HCT116 (cell line): Measurements from ENCODE around the gene LAD1. TPM values are rescaled to one million over a fixed set of nuclear protein-coding genes. Genes with fewer than 3 reads are reported as not detected.

Experiments used
- ATAC-seq: fragments of 200-7000 bp; cut with Tn5 transposase; 2 replicates; pipeline ENCODE4 v1.9.1; 2020; ENCODE audit warnings: mild to moderate bottlenecking, moderate library complexity
- BruUV-seq: library from RNA; stranded (reverse); fragments of 400-500 nt; replicated peaks from 2 replicates; lab custom pipeline; 2021; lab: Mats Ljungman, UMichigan
- CTCF ChIA-PET: fragments of 300-600 bp; sonication (Branson Sonifier 250); formaldehyde crosslinking; loops from one replicate; lab custom pipeline; 2021; ENCODE audit warnings: antibody characterized with exemption; lab: Charles Lee
- POLR2A ChIA-PET: fragments of 300-600, 350-600 bp; sonication (Branson Sonifier 250); formaldehyde crosslinking; loops from one replicate; lab custom pipeline; 2021; ENCODE audit warnings: antibody characterized with exemption; lab: Charles Lee
- RAD21 ChIA-PET, 2 experiments: fragments of 300-600 bp; sonication (Branson Sonifier 250); formaldehyde crosslinking; loops; one replicate each; lab custom pipeline; 2023; ENCODE audit warnings: low total read pairs in 2 of 2; ENCODE audit not compliant: uncharacterized antibody in 2 of 2, unreplicated experiment in 2 of 2, low non-redundant PET in 1 of 2; lab: Charles Lee
- DNase-seq: peaks from one replicate; pipeline ENCODE4 v3.0.0-alpha.2; 2010; ENCODE audit warnings: low read depth, low spot score
- H2AFZ ChIP-seq: fragments of 200-600 bp; shearing (Covaris generic), sonication (generic); 2 replicates; pipeline ENCODE4 v1.6.1; 2017; ENCODE audit warnings: low read depth, mixed run types, mixed read lengths, antibody characterized with exemption, low read length; ENCODE audit not compliant: poor library complexity, severe bottlenecking
- H3K27ac ChIP-seq: 2 replicates; pipeline ENCODE4 v1.5.1; 2012; ENCODE audit warnings: low read depth, low read length
- H3K27me3 ChIP-seq: fragments of 200-600 bp; sonication (generic); 2 replicates; pipeline ENCODE4 v1.6.1; 2016; ENCODE audit warnings: mixed run types, low read length, mixed read lengths; ENCODE audit not compliant: insufficient read depth
- H3K36me3 ChIP-seq, 2 experiments: fragments of 200-500 bp in 1 of 2; fragments of 200-600 bp in 1 of 2; sonication (Bioruptor generic) in 1 of 2; sonication (generic) in 1 of 2; 2 replicates each; pipeline versions ENCODE4 v1.5.1 to v1.6.1; 2014 to 2016; ENCODE audit warnings: low read length in 2 of 2, inconsistent platforms in 1 of 2, mixed read lengths in 1 of 2, mixed run types in 1 of 2; ENCODE audit not compliant: insufficient read depth in 2 of 2, control insufficient read depth in 1 of 2
- H3K4me1 ChIP-seq, 2 experiments: fragments of 200-600 bp in 1 of 2; sonication (generic) in 1 of 2; 2 replicates each; pipeline versions ENCODE4 v1.5.1 to v1.6.1; 2012 to 2017; ENCODE audit warnings: low read length in 2 of 2, inconsistent platforms in 1 of 2, mild to moderate bottlenecking in 1 of 2, mixed read lengths in 1 of 2, mixed run types in 1 of 2, moderate library complexity in 1 of 2; ENCODE audit not compliant: insufficient read depth in 2 of 2, control insufficient read depth in 1 of 2
- H3K4me2 ChIP-seq: fragments of 200-600 bp; sonication (generic); 2 replicates; pipeline ENCODE4 v1.6.1; 2017; ENCODE audit warnings: mixed run types, low read length, mixed read lengths
- H3K4me3 ChIP-seq, 2 experiments: fragments of 200-600 bp in 1 of 2; sonication (generic) in 1 of 2; replicated peaks in 1 of 2; 2 replicates each; pipeline ENCODE4 v1.5.1; 2011 to 2016; ENCODE audit warnings: low read length in 2 of 2, control low read depth in 1 of 2, low read depth in 1 of 2, mild to moderate bottlenecking in 1 of 2, mixed read lengths in 1 of 2, mixed run types in 1 of 2
- H3K79me2 ChIP-seq: fragments of 200-600 bp; sonication (generic); 2 replicates; pipeline ENCODE4 v1.6.1; 2017; ENCODE audit warnings: mild to moderate bottlenecking, mixed run types, low read length, moderate library complexity, mixed read lengths; ENCODE audit not compliant: insufficient read depth
- H3K9ac ChIP-seq: fragments of 200-600 bp; sonication (generic); 2 replicates; pipeline ENCODE4 v1.6.1; 2016; ENCODE audit warnings: low read length, mixed read lengths
- H3K9me2 ChIP-seq: fragments of 200-600 bp; sonication (generic), shearing (Covaris generic); 2 replicates; pipeline ENCODE4 v1.6.1; 2017; ENCODE audit warnings: mixed run types, mild to moderate bottlenecking, moderate library complexity; ENCODE audit not compliant: insufficient read depth
- H3K9me3 ChIP-seq, 2 experiments: fragments of 200-500 bp in 1 of 2; fragments of 200-600 bp in 1 of 2; sonication (Bioruptor generic) in 1 of 2; sonication (generic) in 1 of 2; 2 replicates each; pipeline ENCODE4 v1.6.1; 2014 to 2017; ENCODE audit warnings: low read length in 2 of 2, mixed read lengths in 2 of 2, inconsistent platforms in 1 of 2, low read depth in 1 of 2, mild to moderate bottlenecking in 1 of 2, mixed run types in 1 of 2, moderate library complexity in 1 of 2; ENCODE audit not compliant: control insufficient read depth in 1 of 2, insufficient read depth in 1 of 2
- H4K20me1 ChIP-seq: fragments of 200-600 bp; sonication (generic), shearing (Covaris generic); 2 replicates; pipeline ENCODE4 v1.6.1; 2017; ENCODE audit warnings: mixed run types, mild to moderate bottlenecking, moderate library complexity; ENCODE audit not compliant: insufficient read depth
- EGR1 ChIP-seq: IDR thresholded peaks from 2 replicates; pipeline ENCODE4 v1.6.1; 2012; ENCODE audit warnings: low read depth
- ELF1 ChIP-seq: IDR thresholded peaks from 2 replicates; pipeline ENCODE4 v1.6.1; 2012; ENCODE audit warnings: low read depth, borderline replicate concordance
- EZH2phosphoT487 ChIP-seq: fragments of 200-600 bp; IDR thresholded peaks from 2 replicates; pipeline ENCODE4 v1.6.1; 2018; ENCODE audit warnings: antibody characterized with exemption, borderline replicate concordance
- JUND ChIP-seq: IDR thresholded peaks from 2 replicates; pipeline ENCODE4 v1.6.1; 2012
- POLR2A ChIP-seq: IDR thresholded peaks from 2 replicates; pipeline ENCODE4 v1.7.0; 2011; ENCODE audit warnings: borderline replicate concordance; ENCODE audit not compliant: insufficient read depth, insufficient read length; ENCODE audit errors: extremely low read depth
- POLR2AphosphoS5 ChIP-seq: IDR thresholded peaks from 2 replicates; pipeline ENCODE4 v1.6.1; 2011; ENCODE audit warnings: mild to moderate bottlenecking, low read depth, low read length, moderate library complexity
- RAD21 ChIP-seq: IDR thresholded peaks from 2 replicates; pipeline ENCODE4 v1.6.1; 2012; ENCODE audit warnings: low read depth, mild to moderate bottlenecking
- SIN3A ChIP-seq: IDR thresholded peaks from 2 replicates; pipeline ENCODE4 v1.6.1; 2012; ENCODE audit warnings: low read depth
- SRF ChIP-seq: IDR thresholded peaks from 2 replicates; pipeline ENCODE4 v1.6.1; 2012; ENCODE audit warnings: low read depth
- ZBTB33 ChIP-seq: IDR thresholded peaks from 2 replicates; pipeline ENCODE4 v1.6.1; 2011; ENCODE audit warnings: mild to moderate bottlenecking, low read length, moderate library complexity; ENCODE audit not compliant: insufficient replicate concordance; ENCODE audit errors: extremely low read depth
- ZFX ChIP-seq: fragments of 450-650 bp; IDR thresholded peaks from 2 replicates; pipeline ENCODE4 v1.6.1; 2017
- ZNF274 ChIP-seq: fragments of 200-500 bp; sonication (Bioruptor generic); IDR thresholded peaks from 2 replicates; pipeline ENCODE4 v1.6.1; 2014; ENCODE audit warnings: mild to moderate bottlenecking, low read depth, low read length, inconsistent platforms
- intact Hi-C: fragments of 100-400 bp; cut with micrococcal nuclease; formaldehyde crosslinking; loops from 2 replicates; pipeline ENCODE4 v1.10.0; 2022
- total RNA-seq: library from RNA; stranded (reverse); gene quantifications from one replicate; pipeline ENCODE4 v1.2.1, GENCODE V29; 2021; ENCODE audit not compliant: unreplicated experiment
- TF ChIP-seq, protein P1 (sequence below): IDR thresholded peaks from 2 replicates; pipeline ENCODE4 v1.6.1; 2012
- TF ChIP-seq, protein P2 (sequence below): IDR thresholded peaks from 2 replicates; pipeline ENCODE4 v1.6.1; 2012

LAD1 gene
- total RNA-seq, 1 experiment from 2014 or later = 56.1 TPM

- H3K79me2 ChIP-seq = no peaks in the 10 kb centered on the region
- POLR2A ChIA-PET = interaction anchor here (1.3 kb wide), 1 partner anchor 99 kb away, joined by 3 read pairs; no protein-coding TSS in a partner anchor
Observed at GRCh38 chr1:201358596-201358995, 40.5 kb downstream of the LAD1 start.

More at GRCh38 chr1:201358596-201358995, 40.5 kb downstream of the LAD1 start:
- H3K9ac ChIP-seq = no peak overlapping the region
- H3K9me2 ChIP-seq = no peaks in the 10 kb centered on the region
- no peak overlapping the region for H3K4me2 ChIP-seq
- H3K27me3 ChIP-seq = peaks cover 8% of the 10 kb centered on the region; the same call in 1 of the 2 replicates
- DNase-seq (no peak), ATAC-seq (no peak)
- no peaks in the 10 kb centered on the region for H3K4me1 ChIP-seq
- H4K20me1 ChIP-seq = no peaks in the 10 kb centered on the region
- no peak overlapping the region for H3K27ac ChIP-seq
- ChIA-PET CTCF (interaction anchor here (0.9 to 2.5 kb wide), 4 partner anchors 9 to 104 kb away, joined by 4 to 15 read pairs (median 6); no protein-coding TSS in a partner anchor), RAD21 (no interaction called here)
- H3K9me3 ChIP-seq = no peaks in the 10 kb centered on the region
- intact Hi-C loops = no loop called here
- no peaks in the 10 kb centered on the region for H3K36me3 ChIP-seq
- BruUV-seq = no TSS peak
- H3K4me3 ChIP-seq = no peak overlapping the region
- H2AFZ ChIP-seq = no peak overlapping the region
- TF ChIP-seq, protein P1, sequence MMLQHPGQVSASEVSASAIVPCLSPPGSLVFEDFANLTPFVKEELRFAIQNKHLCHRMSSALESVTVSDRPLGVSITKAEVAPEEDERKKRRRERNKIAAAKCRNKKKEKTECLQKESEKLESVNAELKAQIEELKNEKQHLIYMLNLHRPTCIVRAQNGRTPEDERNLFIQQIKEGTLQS = no peak
- no peak for TF ChIP-seq ZBTB33
- TF ChIP-seq ZFX = no peak
- no peak for TF ChIP-seq POLR2A
- TF ChIP-seq, protein P2, sequence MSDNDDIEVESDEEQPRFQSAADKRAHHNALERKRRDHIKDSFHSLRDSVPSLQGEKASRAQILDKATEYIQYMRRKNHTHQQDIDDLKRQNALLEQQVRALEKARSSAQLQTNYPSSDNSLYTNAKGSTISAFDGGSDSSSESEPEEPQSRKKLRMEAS = no peak
- TF ChIP-seq ELF1 = no peak
- TF ChIP-seq EGR1 = no peak
- TF ChIP-seq EZH2phosphoT487 = no peak
- no peak for TF ChIP-seq JUND
- TF ChIP-seq ZNF274 = no peak
- TF ChIP-seq RAD21 = no peak
- no peak for TF ChIP-seq SIN3A
- TF ChIP-seq SRF = no peak
- no peak for TF ChIP-seq POLR2AphosphoS5
